NCI-H774 (cell line): ENCODE results near the gene TWF2.

Experiments used
- DNase-seq: peaks from one replicate; lab custom pipeline; 2025; lab: John Stamatoyannopoulos, UW

Gene TWF2

GRCh38 chr3:52257911-52258310, 19.0 kb upstream of the TWF2 start:
- no peak for DNase-seq

GRCh38 chr3:52256622-52257021, 17.7 kb upstream of the TWF2 start:
- DNase-seq = no peak

- DNase-seq = no peak
Measured at GRCh38 chr3:52256159-52256558, 17.2 kb upstream of the TWF2 start.

GRCh38 chr3:52254608-52255007, 15.7 kb upstream of the TWF2 start:
- DNase-seq = no peak

- no peak for DNase-seq
Measured at GRCh38 chr3:52253314-52254304, 14.7 kb upstream of the TWF2 start.

GRCh38 chr3:52250122-52250521, 11.2 kb upstream of the TWF2 start:
- DNase-seq = no peak

GRCh38 chr3:52249683-52250082, 10.7 kb upstream of the TWF2 start:
- no peak for DNase-seq

GRCh38 chr3:52248816-52249547, 10.0 kb upstream of the TWF2 start:
- no peak for DNase-seq

- no peak for DNase-seq
Measured at GRCh38 chr3:52248165-52248541, 9.2 kb upstream of the TWF2 start.

GRCh38 chr3:52247409-52248164, 8.6 kb upstream of the TWF2 start:
- DNase-seq = no peak

GRCh38 chr3:52246728-52247408, 7.9 kb upstream of the TWF2 start:
- DNase-seq = no peak

GRCh38 chr3:52246264-52246620, 7.3 kb upstream of the TWF2 start:
- no peak for DNase-seq

- no peak for DNase-seq
Measured at GRCh38 chr3:52245322-52246263, 6.6 kb upstream of the TWF2 start, which contains the start of gene PPM1M. TSS of gene PPM1M (plus strand) at chr3:52245759. CDS start at chr3:52245825, 66 bp downstream.

- no peak for DNase-seq
Measured at GRCh38 chr3:52243791-52244628, 5.1 kb upstream of the TWF2 start.

GRCh38 chr3:52242039-52242438, 3.1 kb upstream of the TWF2 start:
- no peak for DNase-seq

- DNase-seq = no peak
Measured at GRCh38 chr3:52240886-52241370, 2.0 kb upstream of the TWF2 start.

GRCh38 chr3:52240059-52240885, 1.3 kb upstream of the TWF2 start:
- DNase-seq = peak; percentile 44

GRCh38 chr3:52238193-52238760, 681 bp downstream of the TWF2 start:
- no peak for DNase-seq
